IPS-18c (cell line): Measurements from ENCODE around the gene TNC.

ENCODE experiments used
- H3K4me3 ChIP-seq: 2 replicates; pipeline ENCODE4 v1.7.0; 2013; ENCODE audit warnings: low read depth, mild to moderate bottlenecking, low read length, moderate library complexity; ENCODE audit not compliant: insufficient read depth
- H3K9me3 ChIP-seq: one replicate; pipeline ENCODE4 v1.6.1; 2013; ENCODE audit warnings: mild to moderate bottlenecking, low read length, moderate library complexity; ENCODE audit not compliant: control insufficient read depth, insufficient read depth

The TNC gene

DNA sequence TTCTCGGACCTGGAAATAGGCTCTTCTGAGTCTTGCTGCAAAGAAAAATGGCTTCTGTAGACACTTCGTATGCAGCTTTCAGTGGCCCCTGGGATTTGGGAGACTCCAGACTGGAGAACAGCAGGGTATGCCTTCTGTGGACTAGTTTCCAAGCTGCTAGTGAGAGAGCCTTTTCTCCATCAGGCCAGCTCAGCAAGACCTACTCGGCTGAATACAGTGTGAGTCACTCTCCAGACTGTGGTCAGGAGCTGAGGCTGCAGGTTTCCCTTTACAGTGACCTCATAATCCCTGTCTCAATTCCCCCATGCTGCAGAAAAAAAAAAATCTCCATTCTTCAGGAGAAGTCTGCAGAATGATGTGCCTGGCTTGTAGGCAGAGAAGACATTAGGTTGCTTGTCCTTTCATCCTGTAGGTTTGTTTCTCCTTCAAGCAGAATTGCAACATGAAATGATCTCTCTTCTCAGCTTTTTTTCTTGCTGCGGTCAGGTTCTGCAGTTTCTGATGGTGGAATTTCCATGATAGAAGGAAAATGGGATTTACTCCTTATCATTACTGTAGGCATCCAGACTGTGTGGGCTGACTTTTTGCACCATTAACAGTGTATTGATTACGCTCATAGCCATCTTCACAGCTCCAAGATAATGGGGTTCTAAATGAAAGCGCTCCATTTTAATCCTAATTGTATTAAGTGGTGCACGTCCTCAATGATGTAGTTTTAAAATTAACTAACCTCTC is 109.3 kb downstream of the TNC start:
- Histone ChIP-seq H3K4me3 (no peak overlapping the region), H3K9me3 (no peaks in the 10 kb centered on the region)

DNA sequence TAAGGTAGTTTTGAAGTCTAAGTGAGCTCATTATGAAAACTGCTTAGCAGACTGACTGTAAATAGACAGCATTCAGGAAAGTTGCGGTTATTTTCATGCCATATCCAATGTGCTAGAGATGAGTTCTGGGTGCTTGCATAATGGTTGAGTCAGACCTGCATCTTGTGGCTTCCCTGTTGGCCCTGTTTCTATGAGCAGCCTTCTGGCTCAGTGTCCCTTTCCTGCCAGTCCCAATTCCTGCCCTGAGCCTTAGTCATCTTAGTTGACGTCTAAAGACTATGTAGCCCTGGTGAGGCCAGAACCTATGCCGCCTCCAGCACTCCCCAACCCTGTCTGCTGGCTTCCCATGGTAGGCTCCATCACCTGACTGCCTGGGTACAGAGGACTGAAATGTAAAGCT is 111.3 kb downstream of the TNC start:
- H3K4me3 ChIP-seq, result no peak overlapping the region
- no peaks in the 10 kb centered on the region for H3K9me3 ChIP-seq

DNA sequence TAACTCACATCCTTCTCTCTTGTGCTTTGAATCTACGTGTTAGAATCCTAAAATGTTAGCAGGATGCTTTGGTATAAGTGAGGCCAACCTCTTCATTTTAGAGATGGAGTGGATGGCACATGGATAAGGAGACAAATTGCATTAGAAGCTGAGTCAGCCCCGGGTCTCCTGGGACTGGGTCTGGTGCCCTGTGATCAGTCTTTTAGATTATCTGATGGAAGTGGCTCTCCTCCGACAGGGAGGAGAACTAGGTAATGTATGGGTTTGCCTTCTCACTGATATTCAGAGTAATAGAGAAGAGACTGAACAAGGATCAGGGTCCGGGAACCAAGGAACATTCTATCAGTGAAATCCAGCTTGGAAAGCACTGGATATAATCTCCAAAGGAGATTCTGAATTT is 112.6 kb downstream of the TNC start:
- Histone ChIP-seq H3K4me3 (no peak overlapping the region), H3K9me3 (no peaks in the 10 kb centered on the region)

DNA sequence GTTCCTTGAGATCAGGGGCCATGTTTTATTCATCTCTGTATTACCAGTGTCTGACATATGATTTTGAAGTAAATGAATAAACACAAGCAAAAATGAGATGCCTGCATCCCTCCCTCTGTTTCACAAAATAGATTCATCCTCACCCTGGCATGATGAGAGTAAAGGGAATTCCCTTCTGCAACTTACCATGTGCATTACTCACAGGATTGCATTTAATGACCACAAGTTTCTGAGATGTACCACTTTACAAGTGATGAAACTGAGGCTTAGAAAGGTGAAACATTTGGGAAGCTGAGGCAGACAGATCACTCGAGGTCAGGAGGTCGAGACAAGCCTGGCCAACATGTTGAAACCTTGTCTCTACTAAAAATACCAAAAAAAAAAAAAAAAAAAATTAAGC is 113.4 kb downstream of the TNC start:
- no peaks in the 10 kb centered on the region for H3K9me3 ChIP-seq
- H3K4me3 ChIP-seq, result no peak overlapping the region

DNA sequence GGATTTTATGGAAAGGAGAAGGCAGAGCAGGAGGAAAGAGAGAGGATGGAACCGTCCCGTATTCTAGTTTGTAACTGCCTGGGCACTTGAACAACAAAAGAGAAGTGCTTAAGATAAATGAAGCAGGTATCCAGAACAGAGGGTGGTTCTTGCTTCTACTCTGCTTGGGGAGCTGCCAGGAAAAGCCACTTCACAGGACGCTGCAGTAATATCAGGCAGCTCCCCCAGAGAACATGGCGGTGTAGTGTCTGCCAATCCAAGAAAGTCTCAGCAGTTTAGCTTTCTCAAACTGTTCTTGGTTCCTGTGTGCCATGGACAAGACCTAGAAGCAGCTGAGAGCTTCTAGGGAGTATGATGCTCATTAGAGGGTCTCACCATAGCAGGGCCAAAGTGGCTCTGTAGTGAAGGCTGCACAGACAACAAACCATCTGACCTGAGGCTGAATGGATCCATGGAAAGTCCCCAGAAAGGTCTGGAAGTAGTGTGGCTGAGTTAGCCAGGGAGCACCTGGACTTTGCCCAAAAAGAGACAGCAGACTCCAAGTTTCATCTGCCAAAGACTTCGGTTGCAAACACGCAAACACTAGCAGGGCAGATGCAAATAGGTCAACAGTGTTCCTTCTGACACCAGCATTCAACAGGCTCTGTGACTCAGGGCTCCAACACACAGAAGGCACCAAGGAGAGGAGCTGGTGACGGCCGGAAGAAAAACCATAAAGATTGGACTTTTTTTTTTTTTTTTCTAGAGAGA is 115.4 kb downstream of the TNC start:
- no peaks in the 10 kb centered on the region for H3K9me3 ChIP-seq
- H3K4me3 ChIP-seq, result no peak overlapping the region

DNA sequence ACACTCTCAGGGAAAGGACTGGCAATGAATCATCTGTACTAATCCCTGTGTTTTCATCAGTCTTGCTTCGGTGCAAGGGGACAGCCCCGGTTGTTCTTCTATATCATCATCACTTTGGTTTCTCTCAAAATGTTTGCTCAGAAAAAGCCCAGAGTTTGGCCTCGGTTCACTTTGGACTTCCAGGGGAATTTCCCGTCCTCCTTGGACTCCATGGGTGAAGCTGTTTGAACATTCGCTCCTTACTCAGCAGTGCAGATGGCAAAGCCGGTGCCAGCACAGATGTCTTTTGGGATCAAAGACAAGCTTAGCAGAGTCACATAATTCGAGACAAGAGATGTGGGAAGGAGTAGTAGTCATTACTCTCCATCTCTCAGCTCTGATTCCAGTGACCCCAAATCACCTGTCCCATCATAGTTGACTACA is 117.7 kb downstream of the TNC start:
- Histone ChIP-seq H3K4me3 (no peak overlapping the region), H3K9me3 (no peaks in the 10 kb centered on the region)

DNA sequence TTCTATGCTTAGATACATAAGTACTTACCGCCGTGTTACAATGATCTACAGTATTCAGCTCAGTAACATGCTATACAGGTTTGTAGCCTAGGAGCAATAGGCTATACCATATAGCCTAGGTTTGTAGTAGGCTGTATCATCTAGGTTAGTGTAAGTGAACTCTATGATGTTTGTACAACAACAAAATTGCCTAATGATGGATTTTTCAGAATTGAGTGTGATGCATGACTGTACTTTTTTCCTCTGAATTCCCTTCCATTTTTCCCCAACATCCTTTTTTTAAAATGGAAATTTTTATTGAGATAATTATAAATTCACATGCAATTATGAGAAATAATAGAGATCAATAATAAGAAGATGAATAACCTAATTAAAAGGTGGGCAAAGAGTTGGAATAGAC is 119.6 kb downstream of the TNC start:
- Histone ChIP-seq H3K4me3 (no peak overlapping the region), H3K9me3 (no peaks in the 10 kb centered on the region)

DNA sequence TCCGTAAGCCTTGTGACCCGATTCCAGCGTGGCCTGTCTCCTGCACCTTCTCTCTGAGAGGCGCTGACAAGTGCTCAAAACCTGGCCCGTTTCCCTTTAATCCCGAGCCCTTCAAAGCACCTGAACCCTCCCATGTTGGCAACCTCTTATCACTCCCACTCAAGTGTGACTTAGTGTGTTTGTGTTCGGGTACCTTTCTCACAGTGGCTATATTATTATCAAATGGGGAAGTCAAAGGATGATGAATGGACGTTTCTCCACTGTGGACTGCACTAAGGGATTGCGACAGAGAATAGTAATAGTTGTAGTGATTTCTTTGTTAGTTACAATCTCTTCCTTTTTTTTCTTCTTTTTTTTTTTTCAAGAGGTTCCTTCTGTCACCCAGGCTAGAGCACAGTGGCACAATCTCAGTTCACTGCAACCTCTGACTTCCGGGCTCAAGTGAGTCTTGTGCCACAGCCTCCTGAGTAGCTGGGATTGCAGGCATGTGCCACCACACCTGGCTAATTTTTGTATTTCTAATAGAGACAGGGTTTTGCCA is 122.2 kb downstream of the TNC start:
- Histone ChIP-seq H3K4me3 (no peak overlapping the region), H3K9me3 (no peaks in the 10 kb centered on the region)

DNA sequence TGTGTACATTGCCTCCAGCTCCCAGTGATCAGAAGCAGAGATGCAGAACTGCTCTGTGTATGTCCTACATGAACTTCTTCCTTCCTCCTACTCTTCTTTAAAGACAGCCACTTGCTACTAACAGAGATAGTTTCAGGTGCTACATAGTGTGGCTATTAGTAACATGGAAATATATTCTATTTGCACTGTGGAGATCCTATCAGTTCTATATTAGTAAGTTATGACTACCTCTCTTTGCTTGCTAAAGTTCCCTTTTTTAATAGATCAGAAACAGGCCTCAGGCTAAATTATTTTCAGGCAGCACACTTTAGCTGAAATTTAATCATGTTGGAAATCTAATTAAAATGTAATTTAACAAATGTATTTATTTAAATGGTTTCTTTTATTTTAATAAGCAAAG is 123.2 kb downstream of the TNC start:
- Histone ChIP-seq H3K4me3 (no peak overlapping the region), H3K9me3 (no peaks in the 10 kb centered on the region)

DNA sequence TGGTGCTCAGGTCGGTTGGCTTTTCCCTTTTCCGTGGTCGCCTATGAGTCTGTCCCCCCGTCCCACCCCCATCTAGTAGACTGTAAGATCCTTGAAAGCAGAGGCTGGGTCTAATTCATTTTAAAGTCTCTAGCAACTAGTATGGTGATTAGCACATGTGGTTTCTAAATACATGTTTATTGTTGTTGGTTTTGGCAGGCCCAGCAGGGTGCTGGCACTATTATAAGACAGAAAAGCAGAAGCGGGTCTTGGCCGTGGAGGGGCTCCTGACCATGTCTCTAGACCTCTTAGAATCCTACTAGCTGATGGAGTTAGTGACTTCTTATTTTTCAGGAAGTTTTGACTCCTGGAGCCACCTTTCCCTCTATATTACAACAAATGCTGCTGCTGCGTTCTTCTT is 126.1 kb downstream of the TNC start:
- Histone ChIP-seq H3K9me3 (no peaks in the 10 kb centered on the region), H3K4me3 (no peak overlapping the region)

DNA sequence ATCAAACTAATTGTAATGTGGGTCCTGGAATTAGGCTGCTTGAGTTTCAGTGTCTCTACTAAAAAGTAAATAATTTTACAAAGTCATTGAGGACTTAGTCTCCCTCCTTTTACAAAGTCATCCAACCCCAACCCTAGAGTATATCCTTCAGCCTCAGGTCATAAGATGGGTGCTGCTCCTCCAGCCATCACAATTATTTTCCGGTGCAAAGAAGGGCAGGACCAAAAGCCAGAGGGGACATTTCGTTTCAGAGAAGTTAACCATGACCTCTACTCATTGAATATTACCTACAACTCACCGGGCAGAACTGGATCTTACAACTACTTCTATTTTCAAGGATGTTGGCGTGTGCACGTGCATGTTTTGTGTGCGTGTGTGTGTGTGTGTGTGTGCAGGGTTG is 127.1 kb downstream of the TNC start:
- Histone ChIP-seq H3K9me3 (no peaks in the 10 kb centered on the region), H3K4me3 (no peak overlapping the region)

DNA sequence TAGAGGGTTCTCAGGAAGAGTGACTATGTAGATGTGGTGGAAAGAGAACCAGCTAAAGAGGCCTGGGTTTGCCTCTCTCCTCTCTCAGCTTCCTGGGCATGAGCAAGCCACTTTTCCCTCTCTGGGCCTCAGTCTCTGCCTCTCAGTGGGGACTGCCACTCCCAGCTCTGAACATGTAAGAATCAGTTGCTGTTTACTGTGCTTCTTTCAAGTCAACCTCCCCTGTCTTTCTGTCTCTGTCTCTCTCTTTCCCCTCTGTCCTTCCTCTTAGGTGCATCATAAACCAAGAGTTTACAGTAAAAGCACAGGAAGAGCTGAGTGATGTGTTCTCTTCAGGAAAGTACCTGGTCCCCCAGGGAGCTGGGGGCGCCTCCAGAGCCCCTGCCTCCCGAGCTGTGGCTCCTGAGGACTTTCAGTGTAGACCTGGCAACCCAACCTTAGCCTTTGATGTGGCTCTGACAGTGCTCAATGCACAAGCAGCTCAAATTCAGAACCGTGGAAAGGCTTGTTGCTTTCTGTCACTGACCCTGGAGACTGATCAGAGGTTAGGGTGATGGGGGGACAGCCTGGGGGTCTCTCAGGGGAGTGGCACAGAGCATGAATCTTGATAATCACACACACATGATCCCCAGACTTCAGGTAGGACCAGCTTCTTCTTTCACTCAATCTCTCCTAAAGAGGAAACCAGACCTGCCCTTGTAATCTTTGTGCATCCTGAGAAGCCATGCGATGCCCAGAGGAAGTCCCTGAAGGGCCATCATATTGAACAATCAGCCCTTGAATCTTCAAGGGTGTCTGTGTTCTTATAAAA is 128.2 kb downstream of the TNC start:
- H3K9me3 ChIP-seq, result no peaks in the 10 kb centered on the region
- no peak overlapping the region for H3K4me3 ChIP-seq

DNA sequence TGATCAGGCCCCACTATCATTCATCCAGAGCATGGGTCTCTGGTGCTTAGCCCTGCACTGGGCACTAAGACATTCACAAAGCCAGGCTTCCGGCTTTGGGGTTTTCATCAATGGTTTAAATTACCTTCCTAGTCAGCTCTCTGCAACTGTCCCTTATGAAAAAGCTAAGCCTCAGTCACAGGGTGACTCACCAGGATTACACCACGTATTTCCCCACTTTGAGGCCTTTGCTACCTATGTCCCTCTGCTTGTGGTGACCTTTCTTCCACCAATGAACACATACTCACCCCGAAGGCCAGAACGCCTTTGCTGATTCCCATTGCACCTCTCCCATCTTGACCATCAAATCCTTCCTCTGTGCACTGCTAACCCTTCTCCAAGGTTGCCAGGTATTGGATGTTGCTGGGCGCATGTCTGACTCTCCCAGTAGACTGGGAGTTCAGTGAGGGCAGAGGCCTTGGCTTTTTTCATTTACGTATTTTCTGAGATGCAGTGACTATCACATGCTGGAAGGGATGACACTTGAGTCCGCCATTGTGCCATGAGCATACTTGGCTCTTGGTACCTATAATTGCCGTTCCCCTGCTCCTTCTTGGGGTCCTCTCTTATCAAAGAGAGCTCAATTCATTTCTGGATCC is 128.9 kb downstream of the TNC start:
- Histone ChIP-seq H3K9me3 (no peaks in the 10 kb centered on the region), H3K4me3 (no peak overlapping the region)

DNA sequence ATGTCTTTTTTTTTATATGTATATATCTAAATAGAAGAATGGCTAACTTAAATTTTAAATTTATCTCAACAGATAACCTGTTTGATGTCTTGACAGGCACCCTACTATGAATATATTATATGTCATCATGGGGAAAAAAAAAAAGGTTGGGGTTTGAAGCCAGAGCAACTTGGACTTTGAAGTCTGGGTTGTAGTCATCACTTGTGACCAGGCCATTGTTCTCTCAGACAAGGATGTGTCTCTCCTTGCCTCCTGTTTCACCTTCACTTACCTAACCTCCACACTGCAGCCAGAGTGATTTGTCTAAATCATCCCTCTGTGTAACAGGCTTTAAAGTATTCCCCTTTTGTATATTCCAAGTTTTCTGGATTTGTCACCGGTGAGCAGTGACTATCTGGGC is 130.8 kb downstream of the TNC start:
- Histone ChIP-seq H3K4me3 (no peak overlapping the region), H3K9me3 (no peaks in the 10 kb centered on the region)

DNA sequence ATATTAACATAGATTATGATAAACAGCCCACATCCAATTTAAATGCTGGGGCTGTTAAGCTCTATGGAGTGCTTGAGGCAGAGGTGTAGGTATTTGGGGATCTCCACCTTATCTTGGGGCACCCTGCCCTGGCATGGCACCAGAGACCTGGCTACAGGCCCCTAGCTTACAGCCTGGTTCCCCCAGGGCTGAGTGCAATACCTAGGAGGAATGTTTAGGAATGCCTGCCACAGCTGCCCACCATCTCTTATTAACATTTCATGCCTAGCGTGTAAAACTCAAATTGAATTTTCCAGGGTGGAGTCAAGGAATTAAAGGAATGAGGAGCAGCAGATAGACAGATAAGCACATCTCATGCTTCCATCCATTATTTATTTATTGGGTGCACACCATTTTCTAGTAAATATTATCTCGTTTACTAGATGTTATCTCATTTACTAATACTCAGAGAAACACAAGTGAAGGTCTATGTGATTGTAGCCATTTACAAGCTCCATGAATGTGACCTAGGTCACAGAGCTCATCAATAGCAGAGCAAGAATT is 131.9 kb downstream of the TNC start:
- H3K4me3 ChIP-seq, result no peak overlapping the region

DNA sequence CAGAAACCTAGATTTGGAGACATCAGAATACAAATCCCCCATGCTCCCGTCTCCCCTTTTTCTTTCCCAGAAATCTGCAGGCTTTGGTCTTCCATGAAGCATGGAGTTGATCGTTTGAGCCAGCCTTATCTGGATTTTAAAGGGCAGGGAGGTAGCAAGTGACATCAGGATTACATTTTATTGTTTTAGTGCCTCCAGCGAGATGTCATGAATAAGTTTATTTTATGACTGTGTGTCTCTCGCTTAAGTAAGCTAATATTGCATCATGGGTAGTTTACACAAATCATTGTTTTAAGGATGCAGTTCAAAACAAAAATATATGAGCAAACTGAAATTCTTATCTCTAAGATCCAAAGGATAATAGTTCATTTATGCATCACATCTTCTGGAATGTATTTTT is 136.9 kb downstream of the TNC start:
- peaks cover 2% of the 10 kb centered on the region for H3K9me3 ChIP-seq

More for the DNA sequence above, 131.9 kb downstream of the TNC start:
- no peaks in the 10 kb centered on the region for H3K9me3 ChIP-seq

DNA sequence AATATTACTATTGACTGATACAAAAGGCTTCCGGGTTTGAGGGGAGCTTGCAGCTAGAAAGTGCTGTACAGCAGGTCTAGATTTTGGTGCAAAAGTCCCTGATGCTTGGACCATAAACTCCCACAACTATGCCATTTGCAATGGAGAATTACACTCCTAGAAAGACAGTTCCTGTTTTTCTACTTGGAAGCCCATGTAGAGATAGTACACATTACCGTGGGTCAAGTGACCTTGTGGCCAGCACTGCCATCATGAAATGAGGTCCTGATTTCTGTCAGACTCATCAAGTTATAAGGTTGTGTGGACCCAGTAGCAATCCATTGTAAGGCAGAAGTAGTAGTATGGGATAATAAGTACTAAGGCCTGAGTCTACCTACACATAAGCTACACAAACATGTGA is 144.7 kb downstream of the TNC start:
- no peak overlapping the region for H3K4me3 ChIP-seq
- peaks cover 2% of the 10 kb centered on the region for H3K9me3 ChIP-seq

More for the DNA sequence above, 136.9 kb downstream of the TNC start:
- no peak overlapping the region for H3K4me3 ChIP-seq
